ENCODE measurements around the gene STOX1.

GRCh38 chr10:68829952-68830351 is 2.6 kb downstream of the STOX1 start:
- TF ChIP-seq GATA2 (IDR thresholded peaks at IDR 0.05; ENCODE audit: low read depth, low read length) (no peak), GATA3 (IDR thresholded peaks at IDR 0.05; ENCODE audit: low read depth, low read length) (no peak)

Data from SH-SY5Y (cell line).